NCI-H128 (cell line): Measurements from ENCODE around the gene PLEKHH1.

Experiments
- DNase-seq: peaks from one replicate; lab custom pipeline; 2025; ENCODE audit not compliant: unreplicated experiment; lab: John Stamatoyannopoulos, UW

The PLEKHH1 gene

DNA sequence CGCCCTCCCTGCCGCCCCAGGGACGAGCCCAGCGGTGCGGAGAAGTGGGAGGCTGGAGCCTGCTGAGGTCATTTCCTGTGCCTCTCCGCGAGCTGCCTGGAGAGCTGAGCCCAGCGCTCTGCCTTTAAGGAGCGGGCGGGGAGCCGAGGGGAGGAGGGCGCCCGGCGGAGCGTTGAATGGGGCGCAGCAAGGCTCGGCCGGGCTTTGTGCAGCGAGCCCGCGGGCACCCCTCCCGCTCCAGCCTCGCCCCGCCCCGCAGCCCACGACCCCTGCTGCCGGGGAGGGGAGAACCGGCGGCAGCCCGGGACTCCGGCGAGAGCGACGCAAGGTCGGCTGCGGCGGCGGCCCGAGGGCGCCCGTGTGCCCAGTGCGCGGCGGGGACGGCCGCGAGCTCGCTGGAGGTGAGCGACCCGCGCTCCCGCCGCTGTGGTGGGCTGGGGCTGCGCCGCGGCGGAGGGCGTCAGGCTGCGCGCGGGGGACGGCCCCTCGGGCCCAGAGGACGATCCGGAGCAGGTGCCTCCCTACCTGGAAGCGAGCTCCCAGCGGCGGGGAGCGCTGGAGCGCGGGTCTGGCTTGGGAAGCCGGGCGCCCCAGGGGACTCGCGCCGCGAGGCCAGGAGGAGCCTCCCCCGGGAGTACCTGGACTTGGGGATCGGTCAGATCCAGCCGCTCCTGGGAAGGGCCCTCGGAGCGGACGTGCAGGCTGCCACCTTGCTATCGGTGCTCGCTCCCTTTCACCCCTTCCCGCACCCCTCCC is at the start of gene PLEKHH1:
Gene PLEKHH1 (plus strand): TSS at position 293 of the 756 bp plus-strand sequence. CDS start 8,578 bp downstream, outside the sequence.
- DNase-seq = no peak

GRCh38 chr14:67483579-67484285 is 49.4 kb upstream of the PLEKHH1 start:
- no peak for DNase-seq

- no peak for DNase-seq
Observed at GRCh38 chr14:67485501-67486095, 47.5 kb upstream of the PLEKHH1 start.

DNA sequence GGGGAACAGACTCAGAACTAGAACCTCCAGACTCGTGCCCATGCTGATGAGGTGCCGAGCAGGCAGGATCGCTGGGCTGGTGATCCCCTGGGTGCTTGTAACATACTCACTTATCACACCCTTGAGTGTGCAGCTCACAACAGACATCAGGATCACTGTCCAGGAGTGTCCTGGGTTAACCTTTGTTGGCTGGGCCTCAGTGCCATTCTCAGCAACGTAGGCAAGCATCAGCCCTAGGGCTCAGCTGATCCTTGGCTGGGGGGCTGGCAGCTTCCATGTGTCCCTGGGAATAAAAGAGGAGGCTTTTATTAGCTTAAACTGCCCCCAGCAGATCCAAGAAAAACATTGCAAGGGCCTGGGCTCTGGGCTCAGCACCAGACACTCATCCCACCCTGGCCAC is 46.2 kb upstream of the PLEKHH1 start:
- no peak for DNase-seq

- DNase-seq = no peak
Observed at GRCh38 chr14:67487332-67487731, 45.8 kb upstream of the PLEKHH1 start.

DNA sequence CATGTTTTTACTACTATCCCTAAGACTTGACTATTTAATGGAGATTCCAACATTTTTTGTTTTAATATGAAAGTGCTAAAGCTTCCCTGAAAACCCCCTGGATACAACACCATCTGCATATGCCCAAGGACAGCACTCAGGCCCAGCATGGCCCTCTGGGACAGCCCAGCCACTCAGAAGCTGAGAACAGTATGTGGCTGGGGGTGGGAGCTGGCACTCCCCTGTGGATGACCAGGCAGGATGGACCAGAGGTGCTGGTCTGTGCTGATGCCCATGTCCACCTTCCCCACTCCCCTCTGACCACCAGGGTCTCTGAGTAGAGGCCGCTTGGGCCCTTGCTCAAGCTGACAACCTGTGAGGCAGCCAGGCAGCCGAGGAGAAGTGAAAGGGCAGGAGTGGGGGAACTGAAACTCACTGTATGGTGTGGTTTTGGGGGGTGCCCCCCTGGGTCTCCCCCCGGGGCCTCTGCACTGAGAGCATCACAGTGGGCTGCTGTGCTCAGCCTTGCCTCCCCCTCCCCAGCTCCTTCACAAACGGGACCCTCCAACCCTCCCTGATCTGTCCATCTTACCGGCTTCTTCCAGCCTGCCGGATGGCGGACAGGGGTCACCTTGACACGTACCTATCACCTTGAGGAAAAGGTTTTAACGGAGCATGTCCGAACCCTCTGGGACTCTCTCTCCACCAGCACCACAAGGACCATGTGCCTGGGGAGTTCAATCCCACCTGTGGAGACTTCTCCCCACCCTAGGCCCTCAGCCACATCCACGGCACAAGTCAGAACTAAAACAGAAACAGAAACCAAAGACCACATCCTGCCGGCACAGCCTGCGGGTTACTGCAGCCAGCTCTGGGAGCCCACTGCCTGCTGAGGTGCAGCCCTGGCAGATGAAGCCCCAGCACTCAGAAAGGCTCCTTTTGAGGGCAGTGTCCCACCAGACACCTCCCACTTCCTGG is 44.9 kb upstream of the PLEKHH1 start, which contains the start of gene TMEM229B:
Gene TMEM229B (minus strand): TSS at position 785 of the 957 bp plus-strand sequence. CDS start 14,798 bp downstream, outside the sequence.
- no peak for DNase-seq

DNA sequence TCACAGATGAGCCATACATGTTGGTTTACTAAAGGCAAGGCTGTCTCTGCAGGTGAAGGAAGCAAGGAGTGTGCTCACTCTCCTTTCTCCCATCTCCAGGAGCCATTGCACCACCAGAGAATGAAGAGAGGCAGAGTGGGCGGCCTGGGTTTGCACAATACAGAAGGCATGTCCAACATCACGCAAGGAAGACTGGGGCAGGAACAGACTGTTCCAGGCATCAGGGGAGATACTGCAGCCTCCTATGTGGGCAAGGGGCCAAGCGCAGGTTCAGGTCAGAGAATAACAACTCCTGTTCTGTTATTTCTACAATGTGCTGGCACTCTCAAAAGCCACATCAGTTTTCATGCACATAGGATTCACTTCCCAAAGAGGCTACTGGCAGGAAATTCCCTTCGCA is 42.9 kb upstream of the PLEKHH1 start:
- DNase-seq = no peak

- DNase-seq = no peak
Observed at GRCh38 chr14:67491285-67491684, 41.8 kb upstream of the PLEKHH1 start.

DNA sequence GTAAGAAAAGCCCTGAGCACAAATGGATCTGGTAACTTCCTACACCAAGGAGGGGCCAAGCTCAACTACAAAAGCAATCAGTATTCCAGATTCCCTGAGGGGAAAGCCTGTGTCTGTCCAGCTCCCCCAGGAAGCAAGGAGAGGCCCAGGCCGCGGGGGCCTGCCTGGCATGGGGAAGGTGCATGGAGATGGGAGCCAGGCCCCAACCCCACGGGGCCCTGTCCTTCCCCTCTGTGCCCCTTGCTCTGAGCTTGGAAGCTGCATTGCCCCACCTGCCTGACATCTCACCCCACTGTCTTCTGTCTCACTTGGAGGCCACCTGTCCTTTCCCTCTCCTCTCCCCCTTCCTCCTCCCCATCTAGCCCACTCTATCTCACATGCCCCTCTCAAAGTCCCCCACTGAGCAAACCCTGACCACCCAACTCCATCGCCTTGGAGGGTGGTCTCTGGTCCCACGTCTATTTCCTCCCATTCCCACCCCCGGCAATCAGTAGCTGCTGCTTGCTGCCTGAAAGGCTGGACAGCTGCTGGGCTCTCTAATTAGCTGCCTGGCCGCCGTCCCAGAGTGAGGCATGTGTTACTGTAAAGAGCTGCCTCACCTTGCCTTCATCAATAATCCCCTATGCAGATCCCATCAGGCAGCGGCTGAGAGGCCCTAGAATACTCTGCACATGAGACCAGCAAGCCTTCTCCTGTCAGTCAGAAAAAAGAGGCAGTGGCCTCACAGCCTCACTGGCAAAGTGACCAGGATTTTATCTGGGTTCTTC is 41.2 kb upstream of the PLEKHH1 start:
- DNase-seq = peak; percentile 21

GRCh38 chr14:67492538-67492937 is 40.6 kb upstream of the PLEKHH1 start:
- DNase-seq = no peak

- no peak for DNase-seq
Observed at GRCh38 chr14:67493092-67493717, 39.9 kb upstream of the PLEKHH1 start.

- DNase-seq = no peak
Observed at GRCh38 chr14:67495827-67496226, 37.3 kb upstream of the PLEKHH1 start.

- no peak for DNase-seq
Observed at GRCh38 chr14:67497216-67497615, 35.9 kb upstream of the PLEKHH1 start.

- DNase-seq = no peak
Observed at GRCh38 chr14:67497716-67498115, 35.4 kb upstream of the PLEKHH1 start.

GRCh38 chr14:67500981-67501380 is 32.1 kb upstream of the PLEKHH1 start:
- DNase-seq = no peak

DNA sequence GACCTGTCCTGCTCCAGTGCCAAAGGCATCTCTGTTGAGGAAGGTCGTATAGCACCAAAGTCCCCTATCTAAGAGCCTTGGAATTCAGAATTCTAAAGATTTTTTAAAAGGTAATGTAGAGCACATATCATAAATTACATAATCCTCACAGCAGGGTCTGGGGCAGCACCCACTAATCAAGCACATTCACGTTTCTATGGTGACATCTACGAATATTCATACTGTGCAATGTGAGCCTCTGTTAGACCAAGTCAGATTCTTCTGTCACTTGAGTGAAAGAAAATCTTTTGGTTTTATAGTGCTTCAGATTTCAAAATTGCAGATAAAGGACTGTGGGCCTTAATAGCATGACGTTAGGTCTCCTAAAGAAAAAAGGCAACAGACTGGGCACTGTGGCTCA is 31.4 kb upstream of the PLEKHH1 start:
- no peak for DNase-seq

GRCh38 chr14:67502867-67503266 is 30.2 kb upstream of the PLEKHH1 start:
- no peak for DNase-seq

DNA sequence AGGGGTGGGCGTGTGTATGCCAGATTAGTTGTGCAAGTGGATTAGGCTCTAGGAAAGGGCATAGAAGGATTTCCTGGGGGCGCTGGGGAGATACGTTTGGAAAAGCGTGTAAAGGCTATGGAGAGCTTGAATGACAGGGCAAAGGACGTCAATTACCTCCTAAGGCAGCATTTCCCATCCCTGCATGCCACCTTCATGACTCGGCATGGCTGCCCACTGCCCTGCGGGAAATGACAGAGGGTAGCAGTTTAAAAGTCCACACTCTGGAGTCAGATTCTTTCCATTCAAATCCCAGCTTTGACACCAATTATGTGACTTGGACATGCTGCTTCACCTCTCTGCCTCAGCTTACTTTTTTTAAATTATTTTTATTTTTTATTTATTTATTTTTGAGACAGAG is 29.8 kb upstream of the PLEKHH1 start:
- no peak for DNase-seq

DNA sequence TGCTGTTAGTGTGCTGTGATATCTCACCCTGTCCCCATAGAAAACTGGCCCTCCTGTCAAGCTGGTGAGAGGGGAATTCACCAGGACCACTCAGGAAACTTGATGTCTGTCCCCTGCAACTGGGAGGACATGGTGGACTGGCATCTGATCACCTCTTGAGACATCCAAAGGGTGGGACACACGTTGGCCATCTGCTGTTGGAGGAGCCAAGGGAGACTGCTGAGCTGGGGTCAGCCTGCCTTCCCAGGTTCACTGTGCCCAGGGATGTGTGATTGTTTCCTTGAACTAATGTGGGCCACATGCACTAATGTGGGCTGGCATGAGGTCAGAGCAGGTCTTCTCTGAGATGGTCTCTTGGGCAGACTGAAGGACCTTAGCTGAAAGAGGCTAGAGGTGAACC is 27.8 kb upstream of the PLEKHH1 start:
- no peak for DNase-seq

DNA sequence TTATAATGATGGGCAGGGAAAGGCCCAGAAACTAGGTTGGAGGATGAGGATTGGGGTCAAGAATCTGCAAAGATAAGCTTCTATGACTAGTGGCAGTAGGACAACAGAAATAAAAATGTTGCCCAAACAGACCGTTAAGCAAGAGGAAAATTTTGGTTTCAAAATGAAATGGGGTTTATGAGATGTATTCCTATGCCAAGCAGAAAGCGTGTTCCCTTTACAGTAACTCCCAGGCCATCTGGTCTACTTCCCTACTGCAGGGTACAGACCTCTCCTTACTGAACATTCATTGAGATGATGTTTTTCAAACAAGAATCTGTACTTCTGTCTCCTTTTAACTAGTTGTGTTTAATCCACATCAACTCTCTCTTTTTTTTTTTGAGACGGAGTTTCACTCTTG is 24.1 kb upstream of the PLEKHH1 start:
- no peak for DNase-seq
